SK-N-SH treated with all-trans-retinoic acid at 6 μM for 48 hours (cell line): ENCODE measurements around the gene NFIB.

Experiments used
- ATAC-seq: fragments of 200-7000 bp; cut with Tn5 transposase; 3 replicates; pipeline ENCODE4 v1.9.1; 2020; ENCODE audit warnings: mild to moderate bottlenecking, moderate library complexity
- ARNTL ChIP-seq: fragments of 450-650 bp; formaldehyde crosslinking; IDR thresholded peaks from 2 replicates; pipeline ENCODE4 v1.5.0; 2020; ENCODE audit warnings: low read depth, mild to moderate bottlenecking, moderate library complexity, borderline replicate concordance
- CREB5 ChIP-seq: fragments of 250-450 bp; sonication (Bioruptor Pico); IDR thresholded peaks from 2 replicates; pipeline ENCODE4 v1.5.1; 2020; ENCODE audit warnings: low read depth, mild to moderate bottlenecking, moderate library complexity
- CSDC2 ChIP-seq: fragments of 250-450 bp; sonication (Bioruptor Pico); IDR thresholded peaks from 2 replicates; pipeline ENCODE4 v1.5.0; 2020; ENCODE audit warnings: mild to moderate bottlenecking, moderate library complexity
- ESRRG ChIP-seq: fragments of 250-450 bp; sonication (Bioruptor Pico); IDR thresholded peaks from 2 replicates; pipeline ENCODE4 v1.6.1; 2021; ENCODE audit warnings: mild to moderate bottlenecking
- ISL1 ChIP-seq: fragments of 250-450 bp; sonication (Bioruptor Pico); IDR thresholded peaks from 2 replicates; pipeline ENCODE4 v2.1.2; 2022; ENCODE audit warnings: mild to moderate bottlenecking, moderate library complexity
- OSR1 ChIP-seq: fragments of 250-450 bp; sonication (Bioruptor Pico); IDR thresholded peaks from 2 replicates; pipeline ENCODE4 v1.8.0; 2022; ENCODE audit warnings: moderate library complexity, mild to moderate bottlenecking, inconsistent platforms
- PATZ1 ChIP-seq: fragments of 250-450 bp; sonication (Bioruptor Pico); IDR thresholded peaks from 2 replicates; pipeline ENCODE4 v1.8.0; 2020; ENCODE audit warnings: mild to moderate bottlenecking, moderate library complexity, borderline replicate concordance
- POU6F1 ChIP-seq: fragments of 250-450 bp; sonication (Bioruptor Pico); IDR thresholded peaks from 2 replicates; pipeline ENCODE4 v1.8.0; 2021; ENCODE audit warnings: low read depth, mild to moderate bottlenecking, moderate library complexity, borderline replicate concordance
- RARB ChIP-seq: fragments of 250-450 bp; sonication (Bioruptor Pico); IDR thresholded peaks from 2 replicates; pipeline ENCODE4 v1.8.0; 2021; ENCODE audit warnings: mild to moderate bottlenecking, moderate library complexity
- TCF4 ChIP-seq: fragments of 250-450 bp; sonication (Bioruptor Pico); IDR thresholded peaks from 2 replicates; pipeline ENCODE4 v1.8.0; 2021; ENCODE audit warnings: mild to moderate bottlenecking, moderate library complexity, borderline replicate concordance
- TOX ChIP-seq: fragments of 250-450 bp; sonication (Bioruptor Pico); IDR thresholded peaks from 2 replicates; pipeline ENCODE4 v1.8.0; 2021; ENCODE audit warnings: mild to moderate bottlenecking, moderate library complexity, borderline replicate concordance
- ZC3H10 ChIP-seq: fragments of 250-450 bp; sonication (Bioruptor Pico); IDR thresholded peaks from 2 replicates; pipeline ENCODE4 v1.5.1; 2021; ENCODE audit warnings: mild to moderate bottlenecking, moderate library complexity
- ZFP3 ChIP-seq: fragments of 250-450 bp; sonication (Bioruptor Pico); IDR thresholded peaks from 2 replicates; pipeline ENCODE4 v1.5.0; 2020; ENCODE audit warnings: mild to moderate bottlenecking, moderate library complexity
- ZFP30 ChIP-seq: fragments of 450-650 bp; formaldehyde crosslinking; IDR thresholded peaks from 2 replicates; pipeline ENCODE4 v1.5.0; 2022; ENCODE audit warnings: mild to moderate bottlenecking, moderate library complexity
- ZNF565 ChIP-seq: fragments of 450-650 bp; formaldehyde crosslinking; conservative IDR thresholded peaks from 2 replicates; pipeline ENCODE4 v1.5.0; 2020; ENCODE audit warnings: low read depth, mild to moderate bottlenecking, moderate library complexity
- ZNF70 ChIP-seq: fragments of 450-650 bp; formaldehyde crosslinking; IDR thresholded peaks from 2 replicates; pipeline ENCODE4 v1.5.0; 2020; ENCODE audit warnings: mild to moderate bottlenecking, moderate library complexity
- ZNF8 ChIP-seq: fragments of 450-650 bp; formaldehyde crosslinking; IDR thresholded peaks from 2 replicates; pipeline ENCODE4 v1.5.0; 2020; ENCODE audit warnings: mild to moderate bottlenecking, moderate library complexity
- TF ChIP-seq, protein P1 (sequence below): fragments of 250-450 bp; sonication (Bioruptor Pico); IDR thresholded peaks from 2 replicates; pipeline ENCODE4 v1.5.0; 2020; ENCODE audit warnings: mild to moderate bottlenecking, moderate library complexity

The NFIB gene

GRCh38 chr9:14300588-14300987 lies 13.4 kb downstream of the NFIB start:
- no peak for TF ChIP-seq ZC3H10 (CRISPR knock-in tag)
- TF ChIP-seq TCF4 (CRISPR knock-in tag), result no peak
- no peak for TF ChIP-seq CSDC2 (CRISPR knock-in tag)
- no peak for TF ChIP-seq ZFP30 (CRISPR knock-in tag)
- no peak for TF ChIP-seq ESRRG
- no peak for TF ChIP-seq ZFP3
- no peak for TF ChIP-seq RARB (CRISPR knock-in tag)
- TF ChIP-seq, protein P1, sequence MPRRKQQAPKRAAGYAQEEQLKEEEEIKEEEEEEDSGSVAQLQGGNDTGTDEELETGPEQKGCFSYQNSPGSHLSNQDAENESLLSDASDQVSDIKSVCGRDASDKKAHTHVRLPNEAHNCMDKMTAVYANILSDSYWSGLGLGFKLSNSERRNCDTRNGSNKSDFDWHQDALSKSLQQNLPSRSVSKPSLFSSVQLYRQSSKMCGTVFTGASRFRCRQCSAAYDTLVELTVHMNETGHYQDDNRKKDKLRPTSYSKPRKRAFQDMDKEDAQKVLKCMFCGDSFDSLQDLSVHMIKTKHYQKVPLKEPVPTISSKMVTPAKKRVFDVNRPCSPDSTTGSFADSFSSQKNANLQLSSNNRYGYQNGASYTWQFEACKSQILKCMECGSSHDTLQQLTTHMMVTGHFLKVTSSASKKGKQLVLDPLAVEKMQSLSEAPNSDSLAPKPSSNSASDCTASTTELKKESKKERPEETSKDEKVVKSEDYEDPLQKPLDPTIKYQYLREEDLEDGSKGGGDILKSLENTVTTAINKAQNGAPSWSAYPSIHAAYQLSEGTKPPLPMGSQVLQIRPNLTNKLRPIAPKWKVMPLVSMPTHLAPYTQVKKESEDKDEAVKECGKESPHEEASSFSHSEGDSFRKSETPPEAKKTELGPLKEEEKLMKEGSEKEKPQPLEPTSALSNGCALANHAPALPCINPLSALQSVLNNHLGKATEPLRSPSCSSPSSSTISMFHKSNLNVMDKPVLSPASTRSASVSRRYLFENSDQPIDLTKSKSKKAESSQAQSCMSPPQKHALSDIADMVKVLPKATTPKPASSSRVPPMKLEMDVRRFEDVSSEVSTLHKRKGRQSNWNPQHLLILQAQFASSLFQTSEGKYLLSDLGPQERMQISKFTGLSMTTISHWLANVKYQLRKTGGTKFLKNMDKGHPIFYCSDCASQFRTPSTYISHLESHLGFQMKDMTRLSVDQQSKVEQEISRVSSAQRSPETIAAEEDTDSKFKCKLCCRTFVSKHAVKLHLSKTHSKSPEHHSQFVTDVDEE (CRISPR knock-in tag), result no peak
- ATAC-seq, result no peak

DNA sequence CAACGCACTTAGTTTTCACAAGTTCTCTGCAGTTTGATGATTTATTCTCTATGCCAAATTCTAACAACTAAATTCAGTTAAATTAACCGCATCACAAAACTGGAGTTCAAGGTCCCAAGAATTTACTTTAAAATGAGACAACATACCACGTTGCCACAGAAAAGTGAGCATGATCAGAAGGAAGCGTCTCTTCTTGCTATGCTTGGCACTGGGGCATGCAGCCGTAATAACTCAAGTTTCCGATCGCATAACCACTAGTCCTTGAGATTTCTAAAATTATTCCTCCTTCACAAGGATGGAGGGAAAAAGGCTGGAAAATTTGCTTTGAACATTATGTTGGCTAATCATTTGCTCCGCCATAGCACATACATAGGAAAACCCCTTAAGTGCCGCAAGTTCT lies 13.9 kb downstream of the NFIB start:
- TF ChIP-seq ZNF565 (CRISPR knock-in tag) (no peak), ZC3H10 (CRISPR knock-in tag) (no peak), POU6F1 (no peak), CSDC2 (CRISPR knock-in tag) (no peak), ZFP3 (no peak), ISL1 (CRISPR knock-in tag) (no peak), ARNTL (CRISPR knock-in tag) (no peak), PATZ1 (CRISPR knock-in tag) (no peak), TOX (CRISPR knock-in tag) (no peak), ZNF70 (CRISPR knock-in tag) (no peak), CREB5 (CRISPR knock-in tag) (no peak)
- no peak for ATAC-seq

DNA sequence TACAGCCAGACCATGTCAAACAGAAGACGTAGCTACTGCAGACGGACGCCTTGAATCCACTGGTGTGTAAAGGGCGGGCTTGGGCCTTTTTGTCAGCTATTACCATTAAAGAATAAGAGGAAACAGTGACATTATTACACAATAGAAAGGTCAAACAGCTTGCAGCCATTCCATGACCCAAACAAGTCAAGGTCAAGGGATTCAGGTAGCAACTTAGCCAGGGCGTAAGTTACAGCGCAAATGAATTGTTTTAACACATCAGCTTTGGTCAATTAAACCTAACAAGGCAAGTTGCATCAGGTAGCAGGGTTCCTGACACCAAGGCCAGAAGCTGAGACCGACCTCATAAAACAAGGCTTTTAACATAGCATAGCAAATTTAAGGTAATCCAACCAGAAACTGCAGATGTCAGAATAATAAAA lies 15.3 kb downstream of the NFIB start:
- ATAC-seq, result no peak

More for the DNA sequence above, 15.3 kb downstream of the NFIB start:
- no peak for TF ChIP-seq PATZ1 (CRISPR knock-in tag)
- no peak for TF ChIP-seq TCF4 (CRISPR knock-in tag)
- no peak for TF ChIP-seq ZNF8
- no peak for TF ChIP-seq OSR1 (CRISPR knock-in tag)
- no peak for TF ChIP-seq ZFP30 (CRISPR knock-in tag)
- TF ChIP-seq ZC3H10 (CRISPR knock-in tag), result no peak
- TF ChIP-seq ZFP3, result no peak
